ENCODE measurements around the gene SERPINA5. TPM values are rescaled to one million over a fixed set of nuclear protein-coding genes. Genes with fewer than 3 reads are reported as not detected.

SERPINA5 gene
- total RNA-seq, 6 experiments from 2014 or later, result 24.7 to 317 (median 167) TPM

DNA sequence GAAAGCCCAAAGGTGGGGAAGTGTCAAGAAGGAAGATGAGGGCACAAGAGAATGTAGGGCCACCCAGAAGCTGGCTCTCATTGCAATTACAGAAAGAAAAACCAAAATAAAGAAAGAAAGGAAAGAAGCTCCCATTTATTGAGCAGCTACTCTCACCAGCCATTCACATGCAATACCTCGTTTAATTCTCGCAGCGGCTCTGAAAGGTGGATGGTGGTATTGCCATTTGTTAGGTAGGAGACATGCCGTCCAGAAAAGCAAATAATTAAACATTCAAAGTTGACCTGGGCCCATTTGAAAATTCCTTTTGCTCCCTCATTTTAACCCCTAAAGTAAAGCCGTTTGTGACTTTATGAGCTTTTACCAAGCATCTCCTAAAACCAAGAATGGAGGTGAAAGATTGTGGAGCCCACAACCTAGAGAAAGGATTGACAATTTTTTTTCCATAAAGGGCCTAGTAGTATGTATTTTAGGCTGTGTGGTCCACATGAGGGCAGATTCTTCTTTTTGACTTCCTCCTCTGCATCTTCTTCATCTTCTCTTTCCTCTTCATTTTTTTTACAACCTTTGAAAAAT lies 36.2 kb downstream of the SERPINA5 start:
- intact Hi-C loops (cut with DNase I), result no loop called here
- Histone ChIP-seq H3K4me3 (peak overlapping the region in 2 of 3 donors; percentile 68 to 88), H3K36me3 (peaks cover 0 to 84% (median 38%) of the 10 kb centered on the region in 4 donors), H3K9me3 (no peaks in the 10 kb centered on the region), H3K27ac (no peak overlapping the region), H3K4me1 (peaks cover 0 to 32% (median 0%) of the 10 kb centered on the region in 4 donors), H3K27me3 (no peaks in the 10 kb centered on the region)
- ATAC-seq, result no peak
- peak in 1 of 3 donors; percentile 31 for DNase-seq
- 31% methylated on average over 5 of the region's 5 CpGs for WGBS (ENCODE audit: insufficient coverage, low coverage, low lambda C conversion rate, missing lambda C conversion rate)
- TF ChIP-seq CTCF (IDR thresholded peaks at IDR 0.05) (peak in 2 of 4 donors; percentile 16 to 21), POLR2A (IDR thresholded peaks at IDR 0.05) (peak; percentile 35)

- TF ChIP-seq POLR2A (IDR thresholded peaks at IDR 0.05) (peak; percentile 66), CTCF (IDR thresholded peaks at IDR 0.05) (no peak)
- peak overlapping the region in 2 of 3 donors; percentile 9 to 68 for H3K4me3 ChIP-seq
- WGBS (ENCODE audit: insufficient coverage, low coverage, low lambda C conversion rate, missing lambda C conversion rate), result 90% methylated on average over 2 of the region's 3 CpGs
- no peak for ATAC-seq
- no peaks in the 10 kb centered on the region for H3K9me3 ChIP-seq
- no peak for DNase-seq
- no peaks in the 10 kb centered on the region for H3K27me3 ChIP-seq
- intact Hi-C loops (cut with DNase I), result no loop called here
- H3K27ac ChIP-seq, result no peak overlapping the region
- H3K4me1 ChIP-seq, result peaks cover 0 to 32% (median 0%) of the 10 kb centered on the region in 4 donors
- peaks cover 0 to 92% (median 42%) of the 10 kb centered on the region in 4 donors for H3K36me3 ChIP-seq
These were observed 37.0 kb downstream of the SERPINA5 start for GRCh38 chr14:94617988-94618822.

DNA sequence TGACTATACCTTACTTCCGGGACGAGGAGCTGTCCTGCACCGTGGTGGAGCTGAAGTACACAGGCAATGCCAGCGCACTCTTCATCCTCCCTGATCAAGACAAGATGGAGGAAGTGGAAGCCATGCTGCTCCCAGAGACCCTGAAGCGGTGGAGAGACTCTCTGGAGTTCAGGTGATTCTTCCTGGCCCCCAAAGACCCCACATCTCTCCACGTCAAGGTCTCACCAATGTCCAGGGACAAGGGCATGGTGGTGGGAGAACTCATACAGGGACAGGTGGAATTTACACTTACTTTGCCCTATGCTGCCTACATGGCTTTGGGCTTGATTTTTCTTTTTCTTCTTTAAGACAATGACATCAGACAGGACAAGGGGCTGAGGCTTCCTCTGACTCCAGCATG lies 38.1 kb downstream of the SERPINA5 start:
- ATAC-seq (no peak), DNase-seq (no peak)
- Histone ChIP-seq H3K27ac (no peak overlapping the region), H3K9me3 (no peaks in the 10 kb centered on the region), H3K4me3 (no peak overlapping the region), H3K4me1 (peaks cover 0 to 32% (median 0%) of the 10 kb centered on the region in 4 donors), H3K27me3 (no peaks in the 10 kb centered on the region), H3K36me3 (peaks cover 0 to 93% (median 47%) of the 10 kb centered on the region in 4 donors)
- intact Hi-C loops (cut with DNase I), result no loop called here
- no CpG with 5 or more reads among the region's 6 CpGs for WGBS (ENCODE audit: insufficient coverage, low coverage, low lambda C conversion rate, missing lambda C conversion rate)
- no peak for TF ChIP-seq CTCF (IDR thresholded peaks at IDR 0.05)

DNA sequence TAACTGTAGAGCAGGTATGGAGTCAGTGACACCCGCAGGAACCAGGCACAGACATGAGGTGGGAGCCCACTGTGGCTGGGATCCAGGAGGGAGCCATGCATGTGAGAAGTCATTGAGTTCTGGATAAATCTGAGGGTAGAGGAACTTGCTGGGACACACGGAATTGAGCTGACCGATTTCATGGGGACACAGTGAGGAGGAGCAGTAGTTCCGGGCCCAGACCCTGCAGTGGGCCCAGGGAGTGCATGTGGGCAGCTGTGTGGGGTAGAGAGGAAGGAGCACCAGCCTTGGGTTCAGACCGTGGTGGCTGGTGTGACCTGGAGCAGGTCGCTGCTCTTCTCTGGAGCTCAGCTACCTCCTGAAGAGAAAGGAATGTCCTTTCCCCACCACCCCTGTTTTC lies 39.4 kb downstream of the SERPINA5 start:
- intact Hi-C loops (cut with DNase I), result loop anchor here in 1 of 2 donors (10.0 kb wide), 1 partner anchor 54 kb away; no protein-coding TSS in a partner anchor
- no peak overlapping the region for H3K4me3 ChIP-seq
- H3K9me3 ChIP-seq, result no peaks in the 10 kb centered on the region
- H3K27me3 ChIP-seq, result no peaks in the 10 kb centered on the region
- ATAC-seq (peak in 2 of 4 donors; percentile 1 to 14), DNase-seq (no peak)
- H3K4me1 ChIP-seq, result peaks cover 0 to 32% (median 0%) of the 10 kb centered on the region in 4 donors
- H3K36me3 ChIP-seq, result peaks cover 0 to 80% (median 41%) of the 10 kb centered on the region in 4 donors
- TF ChIP-seq CTCF (IDR thresholded peaks at IDR 0.05), result no peak
- peak; percentile 48 for TF ChIP-seq POLR2A (IDR thresholded peaks at IDR 0.05)
- WGBS (ENCODE audit: insufficient coverage, low coverage, low lambda C conversion rate, missing lambda C conversion rate), result 48% methylated on average over 2 of the region's 6 CpGs
- no peak overlapping the region for H3K27ac ChIP-seq

All from right lobe of liver (tissue), 6 donors.